Activated naive CD4-positive, alpha-beta T cell treated with anti-CD3 and anti-CD28 coated beads for 36 hours (primary cell): Measurements from ENCODE around the gene MUC5B. TPM values are rescaled to one million over a fixed set of nuclear protein-coding genes. Genes with fewer than 3 reads are reported as not detected.

Experiments
- CTCF ChIA-PET: fragments of 350-600 bp; sonication (Branson Sonifier 250); formaldehyde crosslinking; loops from one replicate; lab custom pipeline; 2021; ENCODE audit warnings: antibody characterized with exemption; lab: Charles Lee
- DNase-seq: peaks from one replicate; pipeline ENCODE4 v3.0.0-alpha.2; 2020
- H3K27ac Mint-ChIP-seq: one replicate; pipeline ENCODE4 v1.8.0; 2021; ENCODE audit warnings: mild to moderate bottlenecking, mixed read lengths
- H3K27me3 Mint-ChIP-seq: one replicate; pipeline ENCODE4 v1.8.0; 2021; ENCODE audit warnings: low read depth, mixed read lengths
- H3K36me3 Mint-ChIP-seq: one replicate; pipeline ENCODE4 v1.8.0; 2021; ENCODE audit warnings: low read depth, mixed read lengths
- H3K4me1 Mint-ChIP-seq: one replicate; pipeline ENCODE4 v1.8.0; 2021; ENCODE audit warnings: low read depth, mixed read lengths
- H3K4me3 Mint-ChIP-seq: one replicate; pipeline ENCODE4 v1.8.0; 2021; ENCODE audit warnings: mild to moderate bottlenecking, moderate library complexity, mixed read lengths
- H3K9me3 Mint-ChIP-seq: one replicate; pipeline ENCODE4 v1.8.0; 2021; ENCODE audit warnings: mixed read lengths
- intact Hi-C: fragments of 100-400 bp; cut with micrococcal nuclease; formaldehyde crosslinking; loops from one replicate; pipeline ENCODE4 v1.15.1; 2023
- total RNA-seq, 2 experiments: library from RNA; stranded (reverse); gene quantifications; one replicate each; pipeline ENCODE4 v1.2.3, GENCODE V29; 2021

Gene MUC5B
- total RNA-seq, 2 experiments from 2014 or later, result not detected

DNA sequence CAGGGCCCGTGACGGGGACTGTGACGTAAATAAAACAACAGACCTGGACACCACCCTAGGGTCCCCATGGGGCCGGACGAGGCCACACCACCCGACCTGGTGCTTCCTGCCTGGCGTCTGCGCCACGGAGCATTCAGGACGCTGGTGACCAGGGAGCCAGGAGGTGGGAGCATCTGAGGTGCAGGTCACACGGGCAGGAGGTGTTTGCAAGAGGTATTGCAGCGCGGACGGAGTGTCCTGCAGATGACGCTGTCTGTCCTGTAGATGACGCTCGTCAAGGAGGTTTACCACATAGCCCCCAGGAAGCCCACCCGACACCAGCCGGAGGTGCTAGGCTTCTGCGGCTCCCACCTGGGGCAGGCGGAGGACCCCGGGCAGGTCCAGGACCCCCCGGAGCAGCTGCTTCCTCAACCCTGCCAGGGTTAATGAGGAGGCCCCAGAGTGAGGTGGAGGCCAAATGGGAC lies 986 bp upstream of the MUC5B start:
- H3K36me3 Mint-ChIP-seq, result no peaks in the 10 kb centered on the region
- H3K4me1 Mint-ChIP-seq, result no peaks in the 10 kb centered on the region
- H3K4me3 Mint-ChIP-seq, result no peak overlapping the region
- no peak overlapping the region for H3K27ac Mint-ChIP-seq
- no peak for DNase-seq
- CTCF ChIA-PET, result no interaction called here
- H3K27me3 Mint-ChIP-seq, result peaks cover 15% of the 10 kb centered on the region
- intact Hi-C loops, result no loop called here
- no peaks in the 10 kb centered on the region for H3K9me3 Mint-ChIP-seq

DNA sequence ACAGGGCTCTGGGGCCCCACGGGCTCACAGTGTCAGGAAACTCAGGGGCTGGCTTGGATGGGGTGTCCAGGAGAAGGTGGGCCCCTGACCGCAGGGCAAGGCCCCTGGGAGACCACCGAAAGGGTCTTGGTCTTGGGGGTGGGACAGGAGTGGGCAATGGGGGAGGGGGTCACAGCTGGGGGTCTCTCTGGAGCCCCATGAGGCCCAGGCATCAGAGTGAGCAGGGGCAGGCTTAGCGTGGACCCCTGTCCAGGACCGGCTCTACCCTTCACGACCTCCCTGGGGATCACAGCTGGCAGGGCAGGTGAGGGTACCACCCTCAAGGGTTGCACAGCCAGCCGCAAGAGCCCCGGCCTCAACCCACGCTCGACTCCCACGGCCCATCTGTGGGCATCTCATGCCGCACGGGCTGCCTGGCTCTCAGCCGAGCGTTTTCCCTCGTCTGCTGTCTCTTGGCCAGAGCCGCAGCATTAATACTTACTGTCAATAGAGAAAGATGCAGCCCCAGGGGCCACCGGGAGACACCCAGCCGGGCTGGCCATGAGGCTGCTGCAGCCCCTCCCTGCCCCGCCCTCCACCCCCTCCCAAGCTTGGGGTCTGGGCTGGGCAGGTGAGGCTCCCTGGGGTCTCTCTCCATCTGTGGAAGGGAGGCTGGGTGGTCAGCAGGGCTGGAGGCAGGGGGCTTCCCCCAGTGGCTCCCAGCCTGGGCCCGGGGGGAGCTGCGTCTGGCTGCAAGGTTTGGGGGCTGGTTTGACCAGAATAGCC lies 662 bp downstream of the MUC5B start:
- CTCF ChIA-PET, result interaction anchor here (1.0 kb wide), 1 partner anchor 166 kb away, joined by 3 read pairs; the partner anchor contains the start of gene BRSK2
- Mint-ChIP-seq H3K27ac (no peak overlapping the region), H3K4me3 (no peak overlapping the region), H3K4me1 (no peaks in the 10 kb centered on the region), H3K9me3 (no peaks in the 10 kb centered on the region), H3K27me3 (peaks cover 12% of the 10 kb centered on the region), H3K36me3 (no peaks in the 10 kb centered on the region)
- no peak for DNase-seq
- intact Hi-C loops, result no loop called here

DNA sequence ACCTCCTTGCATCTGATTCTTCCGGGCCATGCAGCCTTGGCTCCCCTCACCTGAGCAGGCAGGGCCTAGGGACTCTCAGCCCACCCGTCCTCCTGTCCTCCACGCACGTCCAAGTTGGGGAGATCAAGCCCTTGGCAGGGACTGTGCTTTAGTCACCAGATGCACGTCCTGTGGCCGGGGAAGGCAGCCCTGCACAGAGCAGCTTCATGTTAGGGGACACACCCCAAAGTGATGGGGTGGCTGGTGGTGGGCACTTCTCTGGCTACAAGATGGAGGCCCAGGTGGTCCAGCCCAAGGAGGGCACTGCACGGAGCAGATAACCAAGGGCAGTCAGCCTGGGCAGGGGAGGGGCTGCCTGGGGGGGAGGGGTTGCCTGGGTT lies 1.2 kb downstream of the MUC5B start:
- intact Hi-C loops, result no loop called here
- Mint-ChIP-seq H3K27ac (no peak overlapping the region), H3K9me3 (no peaks in the 10 kb centered on the region), H3K4me3 (no peak overlapping the region), H3K27me3 (peaks cover 12% of the 10 kb centered on the region), H3K4me1 (no peaks in the 10 kb centered on the region), H3K36me3 (no peaks in the 10 kb centered on the region)
- no peak for DNase-seq
- CTCF ChIA-PET, result no interaction called here

DNA sequence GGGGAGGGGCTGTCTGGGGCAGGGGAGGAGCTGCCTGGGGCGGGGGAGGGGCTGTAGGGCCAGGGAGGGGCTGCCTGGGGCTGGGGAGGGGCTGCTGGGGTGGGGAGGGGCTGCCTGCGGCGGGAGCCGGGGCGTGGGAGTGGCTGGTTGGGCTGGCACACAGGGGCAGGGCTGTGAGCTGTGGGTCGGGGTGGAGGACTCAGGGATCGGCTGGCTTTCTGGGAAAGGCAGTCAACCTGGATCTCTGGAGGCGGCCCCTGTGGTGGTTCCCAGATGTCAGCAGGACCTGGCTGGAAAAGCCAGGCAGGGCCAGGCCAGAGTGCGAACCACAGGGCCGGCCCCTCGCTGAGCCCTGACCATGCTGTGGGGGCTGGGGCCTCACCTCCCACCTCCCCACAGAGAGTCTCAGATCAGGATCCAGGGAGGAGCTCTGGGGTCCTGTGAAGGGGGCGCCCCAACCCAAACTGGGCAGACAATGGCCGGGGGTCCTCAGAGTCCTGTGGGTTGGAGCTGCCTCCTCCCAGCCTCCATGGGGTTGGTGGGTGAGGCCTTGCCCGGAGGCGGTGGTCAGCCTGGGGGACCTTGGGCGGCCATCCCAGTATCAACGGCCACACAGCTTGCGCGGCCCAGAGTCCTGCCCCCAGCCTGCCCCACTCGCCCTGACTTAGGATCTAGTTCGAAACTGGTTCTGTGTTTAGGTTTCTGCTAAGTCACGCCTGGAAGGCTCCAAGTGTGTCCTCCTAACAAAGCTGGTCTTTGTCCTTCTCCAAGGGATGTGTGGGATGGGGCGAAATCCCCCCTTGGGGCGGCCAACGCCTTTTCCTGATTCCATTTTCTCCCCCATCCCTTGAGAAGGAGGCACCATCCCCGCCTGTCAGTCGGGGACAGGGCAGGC lies 1.9 kb downstream of the MUC5B start:
- Mint-ChIP-seq H3K36me3 (no peaks in the 10 kb centered on the region), H3K27me3 (peaks cover 12% of the 10 kb centered on the region), H3K4me1 (no peaks in the 10 kb centered on the region), H3K9me3 (no peaks in the 10 kb centered on the region), H3K27ac (no peak overlapping the region), H3K4me3 (no peak overlapping the region)
- DNase-seq, result no peak
- intact Hi-C loops, result no loop called here
- CTCF ChIA-PET, result no interaction called here

DNA sequence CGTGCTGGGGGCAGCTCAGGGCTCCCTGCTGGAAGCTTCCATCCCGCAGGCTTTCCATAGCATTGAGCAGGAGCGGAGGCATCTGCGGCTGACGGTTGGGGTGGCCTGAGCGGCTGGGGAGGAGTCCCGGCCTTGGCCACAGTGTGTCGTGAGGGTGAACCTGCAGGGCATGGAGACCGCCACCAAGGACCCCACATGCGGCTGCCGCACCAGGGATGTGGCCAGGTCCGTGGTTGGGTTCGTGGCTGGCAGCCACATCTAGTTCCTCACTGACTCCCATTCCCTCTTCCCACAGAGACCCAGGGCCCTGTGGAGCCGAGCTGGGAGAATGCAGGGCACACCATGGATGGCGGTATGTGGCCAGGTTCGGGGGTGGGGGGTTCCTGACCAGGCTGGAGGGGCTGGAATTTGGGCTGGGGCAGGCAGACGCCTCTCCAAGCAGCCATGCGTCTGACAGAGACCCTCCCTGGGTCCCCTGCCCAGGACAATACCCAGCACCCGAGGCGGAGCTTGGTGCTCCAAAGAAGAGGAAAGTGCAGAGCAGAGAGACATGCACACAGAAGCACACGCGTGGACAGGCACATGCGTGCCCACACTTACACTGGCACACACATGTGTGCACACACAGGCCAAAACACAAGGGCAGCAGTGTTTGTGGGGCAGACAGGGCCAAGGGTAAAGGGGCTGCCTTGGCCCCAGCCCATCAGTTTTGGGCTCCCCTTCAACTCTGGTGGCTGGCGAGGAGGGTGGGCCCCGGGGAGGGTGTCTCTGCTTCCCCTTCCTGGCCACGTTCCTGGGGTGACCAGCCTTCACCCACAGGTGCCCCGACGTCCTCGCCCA lies 2.7 kb downstream of the MUC5B start:
- Mint-ChIP-seq H3K4me3 (no peak overlapping the region), H3K36me3 (no peaks in the 10 kb centered on the region), H3K27me3 (peaks cover 9% of the 10 kb centered on the region), H3K4me1 (no peaks in the 10 kb centered on the region), H3K27ac (no peak overlapping the region), H3K9me3 (no peaks in the 10 kb centered on the region)
- CTCF ChIA-PET, result no interaction called here
- no peak for DNase-seq
- intact Hi-C loops, result no loop called here

DNA sequence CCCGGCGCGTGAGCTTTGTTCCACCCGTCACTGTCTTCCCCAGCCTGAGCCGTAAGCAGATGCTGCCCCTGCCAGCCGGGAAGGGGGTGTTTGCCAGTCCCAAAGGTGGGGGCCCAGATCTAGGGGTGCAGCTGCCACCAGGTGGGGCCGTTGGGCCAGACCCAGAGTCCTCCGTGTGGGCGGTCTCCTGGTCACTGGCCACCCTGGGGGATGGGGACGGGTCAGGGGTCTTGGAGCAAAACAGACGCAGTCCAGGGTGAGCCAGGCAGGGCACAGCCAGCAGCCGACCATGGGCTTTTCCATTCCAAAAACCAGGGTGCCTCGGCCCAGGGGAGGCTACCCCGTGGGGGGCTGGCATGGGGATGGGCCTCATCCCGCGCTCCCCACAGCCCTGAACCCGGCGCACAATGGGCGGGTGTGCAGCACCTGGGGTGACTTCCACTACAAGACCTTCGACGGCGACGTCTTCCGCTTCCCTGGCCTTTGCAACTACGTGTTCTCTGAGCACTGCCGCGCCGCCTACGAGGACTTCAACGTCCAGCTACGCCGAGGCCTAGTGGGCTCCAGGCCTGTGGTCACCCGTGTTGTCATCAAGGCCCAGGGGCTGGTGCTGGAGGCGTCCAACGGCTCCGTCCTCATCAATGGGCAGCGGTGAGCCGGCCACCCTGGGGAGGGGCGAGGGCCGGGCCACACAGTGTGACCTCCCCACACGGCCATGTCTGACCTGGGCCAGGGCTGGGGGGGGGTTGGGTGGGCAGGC lies 3.5 kb downstream of the MUC5B start:
- CTCF ChIA-PET, result no interaction called here
- no peak for DNase-seq
- Mint-ChIP-seq H3K27ac (no peak overlapping the region), H3K9me3 (no peaks in the 10 kb centered on the region), H3K4me1 (no peaks in the 10 kb centered on the region), H3K36me3 (no peaks in the 10 kb centered on the region), H3K27me3 (peaks cover 4% of the 10 kb centered on the region), H3K4me3 (no peak overlapping the region)
- intact Hi-C loops, result no loop called here

DNA sequence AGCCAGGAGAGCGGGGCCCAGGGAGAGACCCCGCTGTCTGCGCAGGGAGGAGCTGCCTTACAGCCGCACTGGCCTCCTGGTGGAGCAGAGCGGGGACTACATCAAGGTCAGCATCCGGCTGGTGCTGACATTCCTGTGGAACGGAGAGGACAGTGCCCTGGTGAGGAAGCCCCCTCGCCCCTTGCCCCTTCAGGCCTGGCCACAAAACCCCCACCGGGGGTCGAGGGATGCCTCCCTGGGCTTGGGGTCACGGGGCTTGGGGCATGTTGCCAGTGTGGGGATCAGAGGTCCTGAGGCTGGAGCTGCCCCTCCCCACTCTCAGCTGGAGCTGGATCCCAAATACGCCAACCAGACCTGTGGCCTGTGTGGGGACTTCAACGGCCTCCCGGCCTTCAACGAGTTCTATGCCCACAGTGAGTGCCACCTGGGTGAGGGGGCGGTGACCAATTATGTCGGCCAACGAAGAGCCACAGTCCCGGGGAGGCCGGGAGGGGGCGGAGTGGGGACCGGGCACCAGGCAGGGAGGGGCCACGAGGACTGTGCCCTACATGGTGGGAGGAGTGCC lies 4.2 kb downstream of the MUC5B start:
- CTCF ChIA-PET, result no interaction called here
- Mint-ChIP-seq H3K4me1 (no peaks in the 10 kb centered on the region), H3K27ac (no peak overlapping the region), H3K36me3 (no peaks in the 10 kb centered on the region), H3K9me3 (no peaks in the 10 kb centered on the region), H3K27me3 (no peaks in the 10 kb centered on the region), H3K4me3 (no peak overlapping the region)
- intact Hi-C loops, result no loop called here
- DNase-seq, result no peak

DNA sequence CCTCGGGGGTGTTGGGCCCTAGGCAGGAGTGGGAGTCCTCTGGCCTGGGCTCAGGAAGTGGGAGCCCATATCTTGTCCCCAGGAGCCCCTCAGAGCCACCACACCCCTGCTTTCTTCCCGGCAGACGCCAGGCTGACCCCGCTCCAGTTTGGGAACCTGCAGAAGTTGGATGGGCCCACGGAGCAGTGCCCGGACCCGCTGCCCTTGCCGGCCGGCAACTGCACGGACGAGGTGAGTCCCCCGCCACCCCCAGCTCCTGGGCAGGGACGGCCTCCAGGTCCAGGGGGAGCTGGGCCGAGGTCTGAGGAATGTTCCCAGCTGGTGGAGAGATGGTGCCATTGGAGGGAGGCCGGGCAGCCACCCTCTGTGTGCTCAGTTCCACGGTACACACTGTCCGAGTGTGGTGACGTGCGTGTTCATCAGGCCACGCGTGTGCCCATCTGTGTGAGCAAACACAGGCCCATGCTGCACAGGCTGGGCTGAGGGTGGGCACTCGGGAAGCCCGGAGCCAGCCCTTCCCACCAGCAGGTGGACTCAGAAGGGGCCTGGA lies 4.8 kb downstream of the MUC5B start:
- intact Hi-C loops, result no loop called here
- no peak overlapping the region for H3K4me3 Mint-ChIP-seq
- no peaks in the 10 kb centered on the region for H3K27me3 Mint-ChIP-seq
- H3K4me1 Mint-ChIP-seq, result no peaks in the 10 kb centered on the region
- no peak for DNase-seq
- no peak overlapping the region for H3K27ac Mint-ChIP-seq
- H3K36me3 Mint-ChIP-seq, result no peaks in the 10 kb centered on the region
- CTCF ChIA-PET, result no interaction called here
- no peaks in the 10 kb centered on the region for H3K9me3 Mint-ChIP-seq

DNA sequence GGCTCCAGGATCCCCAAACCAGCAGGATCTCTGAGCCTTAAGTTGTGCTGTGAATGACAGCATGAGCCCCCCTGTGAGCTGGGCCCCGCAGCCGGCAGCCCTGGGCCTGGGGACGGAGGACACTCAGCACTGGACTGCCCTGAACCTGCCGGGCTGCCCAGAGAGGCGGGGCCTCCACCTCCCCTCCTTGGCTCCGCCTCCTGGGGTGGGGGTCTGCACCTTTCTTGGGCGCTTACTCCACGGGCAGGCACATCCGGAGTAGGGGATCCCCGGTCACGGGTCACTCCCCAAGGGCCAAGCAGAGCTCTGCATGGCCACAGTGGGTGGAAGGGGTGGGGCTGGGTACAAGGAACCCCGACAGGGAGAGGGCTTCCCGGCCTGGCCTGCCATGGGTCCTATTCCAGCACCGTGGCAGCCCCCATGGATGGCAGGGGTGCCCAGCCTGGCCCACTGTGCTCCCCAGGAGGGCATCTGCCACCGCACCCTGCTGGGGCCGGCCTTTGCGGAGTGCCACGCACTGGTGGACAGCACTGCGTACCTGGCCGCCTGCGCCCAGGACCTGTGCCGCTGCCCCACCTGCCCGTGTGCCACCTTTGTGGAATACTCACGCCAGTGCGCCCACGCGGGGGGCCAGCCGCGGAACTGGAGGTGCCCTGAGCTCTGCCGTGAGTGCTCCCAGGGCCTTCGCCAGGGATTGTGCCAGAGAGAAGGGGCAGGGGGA lies 5.4 kb downstream of the MUC5B start:
- Mint-ChIP-seq H3K4me3 (no peak overlapping the region), H3K27ac (no peak overlapping the region), H3K4me1 (no peaks in the 10 kb centered on the region), H3K27me3 (no peaks in the 10 kb centered on the region), H3K9me3 (no peaks in the 10 kb centered on the region), H3K36me3 (no peaks in the 10 kb centered on the region)
- intact Hi-C loops, result no loop called here
- CTCF ChIA-PET, result interaction anchor here (0.6 kb wide), 1 partner anchor 18 kb away, joined by 3 read pairs; no protein-coding TSS in a partner anchor
- DNase-seq, result no peak

DNA sequence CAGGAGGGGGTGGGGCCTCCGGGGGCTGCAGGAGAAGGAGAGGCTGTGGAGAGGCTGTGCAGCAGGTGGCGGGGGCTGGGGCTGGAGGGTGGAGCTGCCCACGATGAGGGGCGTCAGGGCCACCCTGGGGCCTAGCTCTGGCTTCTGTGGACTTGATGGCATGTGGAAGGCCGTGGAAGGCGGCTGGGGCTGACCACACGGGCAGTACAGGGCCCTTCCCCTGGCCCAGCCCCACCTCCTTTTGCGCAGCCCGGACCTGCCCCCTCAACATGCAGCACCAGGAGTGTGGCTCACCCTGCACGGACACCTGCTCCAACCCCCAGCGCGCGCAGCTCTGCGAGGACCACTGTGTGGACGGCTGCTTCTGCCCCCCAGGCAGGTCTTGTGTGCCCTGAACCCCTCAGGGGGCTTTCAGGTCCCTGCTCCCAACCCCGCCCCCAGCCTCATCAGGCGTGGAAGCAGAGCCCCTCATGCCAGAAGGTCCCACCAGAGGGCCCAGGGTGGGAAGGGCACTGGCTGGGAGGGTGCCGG lies 6.1 kb downstream of the MUC5B start:
- Mint-ChIP-seq H3K27ac (no peak overlapping the region), H3K4me3 (no peak overlapping the region), H3K4me1 (no peaks in the 10 kb centered on the region), H3K36me3 (no peaks in the 10 kb centered on the region), H3K27me3 (no peaks in the 10 kb centered on the region), H3K9me3 (no peaks in the 10 kb centered on the region)
- intact Hi-C loops, result no loop called here
- no peak for DNase-seq
- CTCF ChIA-PET, result interaction anchor here (0.6 kb wide), 1 partner anchor 19 kb away, joined by 3 read pairs; no protein-coding TSS in a partner anchor
